CD4-positive, alpha-beta T cell (primary cell): ENCODE results near the gene MPG. TPM values are rescaled to one million over a fixed set of nuclear protein-coding genes. Genes with fewer than 3 reads are reported as not detected.
"Not testable (repeated sequence)": the region's sequence is repeated elsewhere in the genome, so short reads cannot be mapped to it uniquely, and the experiment has no call there.

Experiments used
- ATAC-seq: fragments of 200-7000 bp; cut with Tn5 transposase; one replicate; pipeline ENCODE4 v1.10.0; 2022; ENCODE audit warnings: mild to moderate bottlenecking; ENCODE audit not compliant: poor library complexity
- CTCF ChIA-PET: fragments of 350-600 bp; sonication (Branson Sonifier 250); formaldehyde crosslinking; loops from one replicate; lab custom pipeline; 2021; ENCODE audit warnings: antibody characterized with exemption, inconsistent platforms; lab: Charles Lee
- POLR2A ChIA-PET: fragments of 350-600 bp; sonication (Branson Sonifier 250); formaldehyde crosslinking; loops from one replicate; lab custom pipeline; 2021; ENCODE audit warnings: antibody characterized with exemption, inconsistent platforms; lab: Charles Lee
- DNase-seq, 14 experiments: peaks; one replicate each; pipeline ENCODE4 v3.0.0-alpha.2; 2013 to 2020; ENCODE audit warnings: mixed read lengths in 2 of 14
- H3K27ac ChIP-seq, 2 donors: one replicate each; pipeline versions ENCODE4 v1.5.1 to v1.7.0; 2013; ENCODE audit warnings: low read length in 2 of 2, low read depth in 1 of 2, mild to moderate bottlenecking in 1 of 2
- H3K27me3 ChIP-seq, 2 experiments: 1 replicate in 1 of 2; 2 replicates in 1 of 2; pipeline versions ENCODE4 v1.6.1 to v1.7.0; 2013; ENCODE audit warnings: low read length in 2 of 2, control low read depth in 1 of 2, mild to moderate bottlenecking in 1 of 2, moderate library complexity in 1 of 2; ENCODE audit not compliant: insufficient read depth in 2 of 2, control insufficient read depth in 1 of 2
- H3K36me3 ChIP-seq: one replicate; pipeline ENCODE4 v1.6.1; 2013; ENCODE audit warnings: low read length, control low read depth; ENCODE audit not compliant: insufficient read depth
- H3K4me1 ChIP-seq: one replicate; pipeline ENCODE4 v1.6.1; 2013; ENCODE audit warnings: low read length, control low read depth; ENCODE audit not compliant: insufficient read depth
- H3K4me3 ChIP-seq: one replicate; pipeline ENCODE4 v1.5.1; 2013; ENCODE audit warnings: mild to moderate bottlenecking, low read length, moderate library complexity
- H3K9me3 ChIP-seq, 2 experiments: 1 replicate in 1 of 2; 2 replicates in 1 of 2; pipeline versions ENCODE4 v1.6.1 to v1.7.0; 2013; ENCODE audit warnings: low read length in 2 of 2, mild to moderate bottlenecking in 2 of 2, control low read depth in 1 of 2, moderate library complexity in 1 of 2; ENCODE audit not compliant: control insufficient read depth in 1 of 2, insufficient read depth in 1 of 2
- H3K27ac Mint-ChIP-seq: one replicate; pipeline ENCODE4 v1.8.0; 2020; ENCODE audit warnings: mixed read lengths
- H3K27me3 Mint-ChIP-seq: one replicate; pipeline ENCODE4 v1.8.0; 2021; ENCODE audit warnings: mixed read lengths
- H3K36me3 Mint-ChIP-seq: one replicate; pipeline ENCODE4 v1.8.0; 2021; ENCODE audit warnings: low read depth, mixed read lengths
- H3K4me1 Mint-ChIP-seq: one replicate; pipeline ENCODE4 v1.8.0; 2021; ENCODE audit warnings: low read depth, mixed read lengths
- H3K4me3 Mint-ChIP-seq: one replicate; pipeline ENCODE4 v1.8.0; 2020; ENCODE audit warnings: mild to moderate bottlenecking, mixed read lengths
- H3K9me3 Mint-ChIP-seq: one replicate; pipeline ENCODE4 v1.8.0; 2020; ENCODE audit warnings: mixed read lengths
- intact Hi-C, 2 experiments: fragments of 100-400 bp; cut with DNase I in 1 of 2; cut with micrococcal nuclease in 1 of 2; formaldehyde crosslinking; loops; one replicate each; pipeline versions ENCODE4 v1.15.1 to v1.9.0; 2023 to 2025; cut with DNase I, micrococcal nuclease
- polyA plus RNA-seq, 2 donors: library from polyadenylated mRNA; unstranded; fragments of 120-200 nt; gene quantifications; one replicate each; pipeline ENCODE4 v1.2.1, GENCODE V29; 2013
- total RNA-seq, 174 experiments: library from RNA in 2 of 174; stranded (reverse) in 2 of 174; gene quantifications; one replicate each; pipeline ENCODE4 v1.2.3 and lab custom pipeline; 2021 to 2026
- TF ChIP-seq, protein P1 (sequence below): fragments of 200-600 bp; IDR thresholded peaks from one replicate; pipeline ENCODE4 v1.8.0; 2022; ENCODE audit warnings: antibody characterized with exemption, mild to moderate bottlenecking

The MPG gene, protein sequence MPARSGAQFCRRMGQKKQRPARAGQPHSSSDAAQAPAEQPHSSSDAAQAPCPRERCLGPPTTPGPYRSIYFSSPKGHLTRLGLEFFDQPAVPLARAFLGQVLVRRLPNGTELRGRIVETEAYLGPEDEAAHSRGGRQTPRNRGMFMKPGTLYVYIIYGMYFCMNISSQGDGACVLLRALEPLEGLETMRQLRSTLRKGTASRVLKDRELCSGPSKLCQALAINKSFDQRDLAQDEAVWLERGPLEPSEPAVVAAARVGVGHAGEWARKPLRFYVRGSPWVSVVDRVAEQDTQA
- total RNA-seq = 10 to 100 TPM; 14.1 to 17.1 TPM
- 36.8 TPM for polyA plus RNA-seq (2013, experiment 1 of 2)
- 31.6 TPM for polyA plus RNA-seq (2013, experiment 2 of 2)
- total RNA-seq (lab: John Stamatoyannopoulos, UW) = 3.3 to 55.6 (median 20.2) reads per million in 172 experiments

DNA sequence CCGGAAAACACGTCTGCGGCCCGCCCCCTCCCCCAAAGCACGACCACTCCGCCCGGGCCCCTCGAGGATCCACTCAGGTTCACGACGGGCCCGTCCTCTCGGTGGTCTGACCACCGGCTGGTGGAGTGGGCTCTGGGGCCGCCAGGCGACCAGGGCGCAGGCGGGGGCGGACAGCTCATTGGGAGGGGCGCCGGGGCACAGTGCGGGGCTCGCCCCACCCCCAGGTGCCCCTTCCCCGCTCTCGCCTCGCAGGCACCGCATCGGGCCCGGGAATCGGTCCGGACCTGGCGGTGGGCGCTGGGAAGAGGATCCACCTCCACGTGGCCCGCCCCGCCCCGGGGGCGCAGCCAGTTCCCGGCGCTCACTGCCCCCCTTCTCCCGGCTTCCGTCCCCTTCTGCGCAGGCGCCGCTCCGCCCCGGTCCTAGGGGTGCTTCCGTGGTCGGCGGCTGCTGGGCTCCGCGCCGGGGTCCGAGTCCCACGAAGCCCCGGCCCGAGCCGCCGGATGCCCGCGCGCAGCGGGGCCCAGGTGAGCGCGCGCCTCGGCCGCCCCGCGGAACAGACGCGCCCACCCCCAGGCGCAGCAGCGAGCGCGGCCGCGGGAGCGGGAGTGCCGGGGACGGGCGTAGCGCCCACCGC lies at the start of gene MPG:
TSS of gene MPG (plus strand) at position 419 of the 637 bp plus-strand sequence. CDS start at position 504, 85 bp downstream.
- Mint-ChIP-seq H3K27ac (peak within 1 kb of the TSS; percentile 77), H3K4me3 (peak within 1 kb of the TSS; percentile 91), H3K27me3 (peaks cover 20% of the 10 kb centered on the region), H3K9me3 (no peaks in the 10 kb centered on the region), H3K36me3 (no peaks in the 10 kb centered on the region), H3K4me1 (peaks cover 28% of the 10 kb centered on the region)
- ChIA-PET POLR2A (interaction anchor here (1.6 kb wide), 1 partner anchor 19 kb away, joined by 5 read pairs; no protein-coding TSS in a partner anchor), CTCF (interaction anchor here (1.6 to 2.6 kb wide), 3 partner anchors 12 to 29 kb away, joined by 5 to 13 read pairs (median 7); no protein-coding TSS in a partner anchor)
- peaks cover 9% of the 10 kb centered on the region for H3K36me3 ChIP-seq
- H3K9me3 ChIP-seq = no peaks in the 10 kb centered on the region
- peak within 1 kb of the TSS in 1 of 2 donors; percentile 40 for H3K27ac ChIP-seq
- intact Hi-C loops = loop anchor here in 1 of 2 experiments (2.0 kb wide), 1 partner anchor 23 kb away; no protein-coding TSS in a partner anchor
- TF ChIP-seq, protein P1, sequence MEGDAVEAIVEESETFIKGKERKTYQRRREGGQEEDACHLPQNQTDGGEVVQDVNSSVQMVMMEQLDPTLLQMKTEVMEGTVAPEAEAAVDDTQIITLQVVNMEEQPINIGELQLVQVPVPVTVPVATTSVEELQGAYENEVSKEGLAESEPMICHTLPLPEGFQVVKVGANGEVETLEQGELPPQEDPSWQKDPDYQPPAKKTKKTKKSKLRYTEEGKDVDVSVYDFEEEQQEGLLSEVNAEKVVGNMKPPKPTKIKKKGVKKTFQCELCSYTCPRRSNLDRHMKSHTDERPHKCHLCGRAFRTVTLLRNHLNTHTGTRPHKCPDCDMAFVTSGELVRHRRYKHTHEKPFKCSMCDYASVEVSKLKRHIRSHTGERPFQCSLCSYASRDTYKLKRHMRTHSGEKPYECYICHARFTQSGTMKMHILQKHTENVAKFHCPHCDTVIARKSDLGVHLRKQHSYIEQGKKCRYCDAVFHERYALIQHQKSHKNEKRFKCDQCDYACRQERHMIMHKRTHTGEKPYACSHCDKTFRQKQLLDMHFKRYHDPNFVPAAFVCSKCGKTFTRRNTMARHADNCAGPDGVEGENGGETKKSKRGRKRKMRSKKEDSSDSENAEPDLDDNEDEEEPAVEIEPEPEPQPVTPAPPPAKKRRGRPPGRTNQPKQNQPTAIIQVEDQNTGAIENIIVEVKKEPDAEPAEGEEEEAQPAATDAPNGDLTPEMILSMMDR = no peak
- H3K4me1 ChIP-seq = peaks cover 34% of the 10 kb centered on the region
- ATAC-seq = peak; percentile 88
- H3K27me3 ChIP-seq = peaks cover 7 to 13% of the 10 kb centered on the region in 2 experiments
- peak; percentile 62 to 89 (median 80) for DNase-seq
- H3K4me3 ChIP-seq = peak within 1 kb of the TSS; percentile 73

DNA sequence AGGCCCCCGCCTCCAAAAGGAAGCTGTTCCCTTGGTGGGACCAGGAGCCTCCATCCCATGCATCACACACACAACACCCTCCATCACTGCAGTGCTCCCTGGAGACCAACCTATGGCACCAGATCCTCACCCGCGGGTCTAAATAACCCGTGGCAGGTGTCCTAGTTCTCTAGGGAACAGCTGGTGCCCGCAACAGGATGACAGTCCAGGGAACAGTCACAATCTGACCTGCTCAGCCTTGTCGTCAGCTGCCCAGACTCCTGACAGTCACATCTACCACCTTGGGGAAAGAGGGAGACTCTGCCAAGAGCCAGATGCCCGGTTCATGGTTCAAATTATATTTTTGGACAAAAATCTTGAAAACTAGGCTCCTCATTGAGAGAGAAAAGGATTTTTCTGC lies 47.4 kb upstream of the MPG start:
- intact Hi-C loops, H3K9me3 Mint-ChIP-seq: not testable (repeated sequence)

DNA sequence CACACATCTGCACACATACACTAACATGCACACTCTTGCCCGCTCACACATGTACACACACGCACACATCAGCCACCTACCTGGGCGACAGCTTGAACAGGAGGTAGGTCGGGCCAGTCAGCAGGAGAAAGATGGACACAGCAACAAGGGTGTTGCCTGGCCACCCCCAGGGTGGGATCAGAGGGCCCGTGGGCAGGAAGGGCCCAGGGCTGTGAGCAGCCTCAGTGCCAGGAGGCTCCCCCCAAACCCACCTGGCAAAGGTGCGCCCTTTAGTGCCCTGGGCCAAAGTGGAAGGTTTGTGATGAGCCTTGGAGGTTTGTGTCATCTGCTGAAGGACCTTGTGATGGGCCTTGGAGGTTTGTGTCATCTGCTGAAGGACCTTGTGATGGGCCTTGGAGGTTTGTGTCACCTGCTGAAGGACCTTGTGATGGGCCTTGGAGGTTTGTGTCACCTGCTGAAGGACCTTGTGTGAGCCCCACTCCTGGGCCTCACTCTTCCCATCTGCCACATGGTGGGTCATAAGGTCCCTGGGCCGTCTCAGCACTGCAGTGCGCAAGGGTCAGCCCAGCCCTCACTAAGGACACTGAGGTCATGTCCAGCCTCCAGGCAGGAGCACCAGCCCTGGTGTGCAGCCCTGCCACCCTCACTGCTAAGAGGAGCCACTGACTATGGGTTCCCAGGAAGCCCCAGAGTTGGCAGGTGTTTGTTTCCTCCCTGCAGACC lies 44.7 kb upstream of the MPG start:
- DNase-seq, H3K27ac Mint-ChIP-seq, H3K4me1 ChIP-seq, POLR2A ChIA-PET, H3K4me3 Mint-ChIP-seq, H3K27ac ChIP-seq, H3K27me3 ChIP-seq, H3K36me3 ChIP-seq, H3K27me3 Mint-ChIP-seq, H3K9me3 Mint-ChIP-seq, H3K4me3 ChIP-seq, H3K9me3 ChIP-seq, ATAC-seq, CTCF ChIA-PET, intact Hi-C loops, H3K36me3 Mint-ChIP-seq: not testable (repeated sequence)
- H3K4me1 Mint-ChIP-seq = peaks cover 12% of the 10 kb centered on the region

More for the DNA sequence above, 47.4 kb upstream of the MPG start:
- H3K4me3 ChIP-seq, H3K4me3 Mint-ChIP-seq, DNase-seq, H3K27me3 ChIP-seq, H3K9me3 ChIP-seq, H3K27ac ChIP-seq, H3K4me1 Mint-ChIP-seq, H3K36me3 Mint-ChIP-seq, ATAC-seq, H3K36me3 ChIP-seq, H3K4me1 ChIP-seq, POLR2A ChIA-PET, H3K27ac Mint-ChIP-seq, CTCF ChIA-PET, H3K27me3 Mint-ChIP-seq: not testable (repeated sequence)
